Measurements from ENCODE around the gene HEXD. TPM values are rescaled to one million over a fixed set of nuclear protein-coding genes. Genes with fewer than 3 reads are reported as not detected.

HEXD gene
- total RNA-seq, 1 donor from 2014 or later, result 9.7 TPM

GRCh38 chr17:82437325-82437668 is 19.1 kb downstream of the HEXD start:
- Histone ChIP-seq H3K4me3 (ENCODE audit: low read depth, low read length) (no peak overlapping the region), H3K36me3 (ENCODE audit: control insufficient read depth, insufficient read depth, low read length) (peaks cover 3% of the 10 kb centered on the region), H3K27me3 (ENCODE audit: control insufficient read depth, insufficient read depth, low read length) (no peaks in the 10 kb centered on the region)
- FAIRE-seq (no peak), DNase-seq (ENCODE audit: low read depth) (no peak)
- TF ChIP-seq CTCF (IDR thresholded peaks at IDR 0.05; ENCODE audit: insufficient read depth, low read length, severe bottlenecking), result no peak

GRCh38 chr17:82438401-82439193 is 20.4 kb downstream of the HEXD start:
- no peak for DNase-seq (ENCODE audit: low read depth)
- no peak for FAIRE-seq
- no peak for TF ChIP-seq CTCF (IDR thresholded peaks at IDR 0.05; ENCODE audit: insufficient read depth, low read length, severe bottlenecking)
- no peak overlapping the region for H3K4me3 ChIP-seq (ENCODE audit: low read depth, low read length)
- peaks cover 9% of the 10 kb centered on the region for H3K36me3 ChIP-seq (ENCODE audit: control insufficient read depth, insufficient read depth, low read length)
- H3K27me3 ChIP-seq (ENCODE audit: control insufficient read depth, insufficient read depth, low read length), result no peaks in the 10 kb centered on the region

- Histone ChIP-seq H3K27me3 (ENCODE audit: control insufficient read depth, insufficient read depth, low read length) (no peaks in the 10 kb centered on the region), H3K36me3 (ENCODE audit: control insufficient read depth, insufficient read depth, low read length) (peaks cover 9% of the 10 kb centered on the region), H3K4me3 (ENCODE audit: low read depth, low read length) (no peak overlapping the region)
- DNase-seq (ENCODE audit: low read depth) (no peak), FAIRE-seq (no peak)
- TF ChIP-seq CTCF (IDR thresholded peaks at IDR 0.05; ENCODE audit: insufficient read depth, low read length, severe bottlenecking), result no peak
These were observed 21.2 kb downstream of the HEXD start for GRCh38 chr17:82439194-82439828.

GRCh38 chr17:82439829-82440365 is 21.8 kb downstream of the HEXD start:
- FAIRE-seq, result no peak
- Histone ChIP-seq H3K27me3 (ENCODE audit: control insufficient read depth, insufficient read depth, low read length) (no peaks in the 10 kb centered on the region), H3K36me3 (ENCODE audit: control insufficient read depth, insufficient read depth, low read length) (peaks cover 9% of the 10 kb centered on the region), H3K4me3 (ENCODE audit: low read depth, low read length) (no peak overlapping the region)
- no peak for DNase-seq (ENCODE audit: low read depth)
- TF ChIP-seq CTCF (IDR thresholded peaks at IDR 0.05; ENCODE audit: insufficient read depth, low read length, severe bottlenecking), result no peak

GRCh38 chr17:82440469-82440981 is 22.4 kb downstream of the HEXD start:
- peaks cover 9% of the 10 kb centered on the region for H3K36me3 ChIP-seq (ENCODE audit: control insufficient read depth, insufficient read depth, low read length)
- no peak for TF ChIP-seq CTCF (IDR thresholded peaks at IDR 0.05; ENCODE audit: insufficient read depth, low read length, severe bottlenecking)
- no peak for FAIRE-seq

More at GRCh38 chr17:82440469-82440981, 22.4 kb downstream of the HEXD start:
- DNase-seq (ENCODE audit: low read depth), result no peak
- no peak overlapping the region for H3K4me3 ChIP-seq (ENCODE audit: low read depth, low read length)
- H3K27me3 ChIP-seq (ENCODE audit: control insufficient read depth, insufficient read depth, low read length), result no peaks in the 10 kb centered on the region
